ENCODE data around the gene TNFAIP8L1.
A peak's percentile ranks its signal among the peaks of the same experiment; 100 is the strongest.

TNFAIP8L1 gene

DNA sequence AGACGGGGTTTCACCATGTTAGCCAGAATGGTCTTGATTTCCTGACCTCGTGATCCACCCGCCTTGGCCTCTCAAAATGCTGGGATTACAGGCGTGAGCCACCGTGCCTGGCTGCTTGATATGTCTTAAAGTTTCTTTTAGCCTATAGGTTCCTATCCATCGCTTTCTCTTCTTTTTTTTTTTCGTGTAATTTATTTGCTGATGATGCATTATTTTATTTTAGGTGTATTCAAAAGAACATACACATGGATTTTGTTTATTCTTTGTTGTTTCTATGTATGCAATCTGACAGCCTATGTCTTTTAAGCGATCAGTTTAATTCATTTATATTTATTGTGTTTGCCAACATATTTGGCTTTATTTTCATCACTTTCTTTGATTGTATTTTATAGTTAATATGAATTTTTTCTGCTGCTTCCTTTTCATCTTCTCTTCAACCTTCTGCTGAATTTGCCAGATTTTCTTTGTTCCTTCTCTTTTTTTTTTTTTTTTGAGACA lies 26.0 kb upstream of the TNFAIP8L1 start:
- no peak for DNase-seq

DNA sequence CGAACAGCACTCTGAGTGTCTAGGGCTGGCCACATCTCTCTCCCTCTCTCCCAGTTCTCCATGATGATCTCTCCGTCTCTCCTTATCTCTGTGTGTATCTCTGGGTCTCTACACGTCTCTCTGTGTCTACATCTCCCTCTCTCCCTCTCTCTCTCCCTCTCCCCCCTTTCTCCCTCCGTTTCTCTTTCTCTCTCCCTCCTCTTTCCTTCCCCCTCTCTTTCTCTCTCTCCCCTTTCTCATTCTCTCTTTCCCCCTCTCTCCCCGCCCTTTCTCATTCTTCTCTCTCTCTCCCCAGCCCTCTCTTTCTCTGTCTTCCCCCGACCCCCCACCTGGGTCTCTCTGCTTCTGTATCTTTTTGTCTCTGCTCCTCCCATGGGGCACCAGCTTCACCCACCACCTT lies 21.3 kb upstream of the TNFAIP8L1 start:
- no peak for DNase-seq

DNA sequence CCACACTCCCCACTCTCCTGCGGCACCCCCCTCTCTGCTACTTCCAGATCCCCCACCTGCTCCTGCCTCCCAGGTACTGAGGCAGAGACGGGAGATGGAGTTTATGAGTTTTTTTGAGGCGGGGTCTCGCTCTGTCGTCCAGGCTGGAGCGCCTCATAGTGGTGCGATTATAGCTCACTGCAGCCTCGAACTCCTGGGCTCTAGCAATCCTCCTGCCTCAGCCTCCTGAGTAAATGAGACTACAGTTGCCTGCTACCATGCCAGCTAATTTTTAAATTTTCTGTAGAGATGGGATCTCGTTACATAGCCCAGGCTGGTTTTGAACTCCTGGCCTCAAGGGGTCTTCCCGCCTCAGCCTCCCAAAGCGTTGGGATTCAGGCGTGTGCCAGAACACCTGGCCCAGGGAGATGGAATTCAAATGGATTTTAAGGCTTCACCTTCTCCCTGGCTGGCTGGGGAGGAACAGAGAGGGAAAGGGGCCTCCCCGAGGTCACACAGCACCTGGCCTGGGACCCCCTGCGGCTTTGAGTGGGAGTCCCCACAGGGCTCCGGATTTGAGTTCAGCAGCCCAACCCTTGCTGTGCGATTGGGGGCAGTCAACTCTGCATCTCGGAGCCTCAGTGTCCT lies 19.5 kb upstream of the TNFAIP8L1 start:
- no peak for DNase-seq

DNA sequence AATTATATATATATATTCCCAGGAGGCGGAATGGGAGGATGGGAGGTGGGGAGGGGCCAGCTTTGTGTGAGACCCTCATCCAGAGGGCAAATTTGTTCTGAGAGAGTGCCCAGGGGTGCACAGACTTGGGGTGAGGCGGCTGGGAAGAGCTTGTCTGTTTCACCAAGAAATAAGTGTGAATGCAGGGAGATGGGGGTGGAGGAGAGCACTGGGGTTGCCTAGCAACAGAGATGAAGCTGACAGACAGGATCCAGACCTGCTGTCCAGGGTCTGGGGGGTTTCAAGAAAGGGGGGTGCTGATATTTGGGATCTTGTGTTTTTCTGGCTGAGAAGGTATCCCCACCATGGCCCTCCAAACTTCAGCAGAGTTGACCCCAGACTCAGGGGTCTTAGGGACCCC lies 18.6 kb upstream of the TNFAIP8L1 start:
- DNase-seq: no peak

DNA sequence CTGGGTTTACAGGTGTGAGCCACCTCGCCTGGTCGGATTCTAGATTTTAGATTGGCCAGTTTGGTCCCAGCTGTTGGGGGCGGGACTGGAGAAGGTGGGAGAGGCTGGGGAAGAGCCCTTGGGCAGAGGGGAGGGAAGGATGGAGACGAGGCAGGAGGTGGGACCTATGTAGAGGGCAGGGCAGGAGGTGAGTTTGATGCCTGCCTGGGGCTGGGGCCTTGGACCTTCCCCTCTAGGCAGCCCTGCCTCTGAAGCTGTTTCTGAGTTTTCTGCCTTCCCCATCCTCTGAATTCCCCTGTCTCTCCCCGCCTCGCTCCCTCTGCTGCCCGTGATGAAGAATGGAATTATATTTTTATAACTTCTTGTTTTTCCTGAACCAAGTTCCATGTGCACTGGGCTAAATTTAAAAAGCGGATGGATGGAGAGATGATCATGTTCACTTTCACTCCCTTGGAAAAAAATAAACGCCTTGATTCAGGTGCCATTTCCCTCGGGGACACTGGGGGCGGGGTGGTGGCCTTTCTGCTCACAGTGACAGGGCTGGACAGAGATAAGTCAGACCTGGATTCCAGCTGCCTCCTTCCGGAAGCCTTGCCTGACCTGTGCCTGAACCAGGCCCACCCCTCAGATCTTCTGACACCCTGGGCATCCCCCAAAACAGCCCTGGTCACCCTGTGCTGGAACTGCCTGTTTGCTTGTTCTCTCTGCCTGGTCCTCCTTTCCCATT lies 16.5 kb upstream of the TNFAIP8L1 start:
- DNase-seq: no peak

DNA sequence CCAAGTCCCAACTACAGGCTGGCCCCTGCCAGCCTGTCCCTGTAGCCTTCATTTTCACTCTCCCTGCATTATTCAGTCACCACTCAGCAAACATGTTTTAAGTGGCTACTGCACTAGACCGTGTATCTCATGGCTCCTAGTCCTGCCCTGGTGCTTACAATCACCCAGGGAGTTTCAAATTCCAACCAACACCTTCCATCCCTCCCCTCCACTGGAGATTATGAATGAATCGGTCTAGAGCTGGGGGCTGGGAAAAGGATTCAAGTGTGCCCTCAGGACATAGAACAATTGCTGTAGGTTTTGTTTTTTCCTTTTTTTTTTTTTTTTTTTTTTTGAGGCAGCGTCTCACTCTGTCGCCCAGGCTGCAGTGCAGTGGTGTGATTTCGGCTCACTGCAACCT lies 15.0 kb upstream of the TNFAIP8L1 start:
- DNase-seq: no peak

DNA sequence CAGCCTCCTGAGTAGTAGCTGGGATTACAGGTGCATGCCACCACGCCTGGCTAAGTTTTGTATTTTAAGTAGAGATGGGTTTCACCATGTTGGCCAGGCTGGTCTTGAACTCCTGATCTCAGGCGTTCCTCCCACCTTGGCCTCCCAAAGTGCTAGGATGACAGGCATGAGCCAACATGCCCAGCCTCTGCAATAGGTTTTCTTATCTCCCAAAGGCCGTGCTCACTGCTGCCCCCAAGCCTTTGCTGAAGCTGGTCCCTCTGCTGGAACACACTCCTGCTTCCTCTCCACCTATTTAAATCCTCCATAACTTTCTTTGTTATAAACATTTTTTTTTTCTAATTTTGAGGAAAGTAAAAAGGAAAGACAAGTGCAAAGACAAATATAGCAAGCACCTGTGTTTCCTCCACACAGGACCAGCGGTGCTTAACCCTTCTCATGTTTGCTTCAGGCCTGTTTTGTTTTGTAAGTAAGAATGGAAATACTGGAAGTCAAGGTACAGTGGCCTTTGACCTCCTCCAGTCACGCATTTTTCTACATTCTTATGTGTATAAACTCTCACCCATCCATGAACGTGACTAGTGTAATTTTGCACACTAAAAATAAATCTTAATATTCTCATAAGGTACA lies 14.5 kb upstream of the TNFAIP8L1 start:
- peak; percentile 47 to 61 for DNase-seq

DNA sequence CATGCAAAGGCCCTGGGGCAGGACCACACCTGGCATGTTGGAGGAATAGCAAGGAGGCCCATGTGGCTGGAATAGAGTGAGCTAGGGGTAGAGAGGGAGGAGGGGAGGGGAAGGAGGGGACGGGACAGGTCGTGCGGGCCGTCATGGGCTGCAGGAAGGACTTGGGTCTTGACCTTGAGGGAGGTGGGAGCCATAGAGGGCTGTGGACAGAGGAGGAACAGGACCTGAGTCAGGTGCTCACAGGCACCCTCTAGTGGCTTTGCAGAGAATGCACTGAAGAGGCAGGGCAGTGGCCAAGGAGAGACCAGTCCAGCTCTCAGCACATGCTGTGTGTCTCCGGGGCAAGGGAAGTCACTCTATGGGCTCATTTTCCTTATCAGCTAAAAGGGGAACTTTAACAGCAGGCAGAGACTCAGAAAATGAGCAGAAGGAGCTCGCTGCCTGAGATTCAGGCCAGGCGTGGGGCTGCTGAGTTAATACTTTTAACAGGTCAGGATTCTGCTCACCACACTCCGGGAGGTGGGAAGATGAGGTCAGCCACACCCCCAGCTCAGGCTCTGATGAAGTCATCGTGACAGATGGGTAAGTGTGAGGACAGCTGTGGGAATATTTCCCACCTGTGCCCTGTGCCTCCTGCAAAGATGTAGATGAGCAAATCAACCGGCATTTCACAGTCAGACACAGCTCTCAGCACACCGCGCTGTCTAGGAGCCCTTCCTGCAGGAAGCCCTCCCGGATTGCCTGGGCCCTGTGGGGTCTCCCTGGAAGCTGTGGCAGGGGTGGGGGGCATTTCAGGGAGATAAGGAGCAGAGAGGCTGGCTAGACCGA lies 6.0 kb upstream of the TNFAIP8L1 start:
- peak; percentile 85 to 87 for DNase-seq

DNA sequence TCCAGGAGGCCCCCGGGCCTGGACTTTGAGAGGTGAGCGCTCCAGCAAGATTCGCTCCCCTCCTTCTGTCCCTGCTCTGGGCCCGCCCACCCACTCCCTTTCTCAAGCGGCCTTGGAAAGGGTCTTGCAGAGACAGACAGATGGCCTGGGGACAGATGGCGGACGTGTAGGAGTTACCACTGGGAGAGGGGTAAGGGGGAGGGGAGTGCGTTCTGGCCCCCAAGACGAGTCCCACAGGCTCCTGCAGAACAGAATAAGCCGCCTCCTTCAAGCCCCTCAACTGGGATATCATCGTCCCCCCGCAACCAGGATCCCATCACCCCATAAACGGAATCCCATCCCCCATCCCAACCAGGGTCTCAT lies 3.6 kb upstream of the TNFAIP8L1 start:
- no peak for DNase-seq

DNA sequence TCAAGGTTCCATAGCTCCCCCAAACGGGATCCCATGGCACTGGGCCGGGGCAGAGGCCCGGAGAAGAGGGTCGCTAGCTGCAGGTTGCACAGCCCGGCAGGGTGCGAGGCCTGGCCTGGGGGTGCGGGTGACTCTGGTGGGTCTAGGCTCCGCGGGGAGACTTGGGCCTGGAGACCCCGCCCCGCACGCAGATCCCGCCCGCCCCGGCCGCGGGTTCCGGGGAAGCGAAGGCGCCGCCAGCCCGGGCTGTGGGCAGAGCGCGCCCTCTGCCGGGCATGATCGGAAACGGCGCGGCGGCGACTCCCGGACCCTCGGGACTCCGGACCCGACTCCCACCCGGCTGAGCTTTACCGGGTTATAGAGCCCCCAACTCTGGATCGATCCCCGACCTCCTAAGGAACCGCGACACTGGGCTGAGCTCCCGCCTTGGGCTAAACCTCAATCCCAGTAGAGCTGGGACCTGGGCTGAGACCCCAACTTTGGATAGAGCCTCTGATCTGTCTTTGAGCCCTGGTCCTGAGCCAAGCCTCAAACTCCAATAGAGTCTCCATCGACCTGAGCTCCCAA lies 3.1 kb upstream of the TNFAIP8L1 start:
- DNase-seq: peak; percentile 39 to 45

DNA sequence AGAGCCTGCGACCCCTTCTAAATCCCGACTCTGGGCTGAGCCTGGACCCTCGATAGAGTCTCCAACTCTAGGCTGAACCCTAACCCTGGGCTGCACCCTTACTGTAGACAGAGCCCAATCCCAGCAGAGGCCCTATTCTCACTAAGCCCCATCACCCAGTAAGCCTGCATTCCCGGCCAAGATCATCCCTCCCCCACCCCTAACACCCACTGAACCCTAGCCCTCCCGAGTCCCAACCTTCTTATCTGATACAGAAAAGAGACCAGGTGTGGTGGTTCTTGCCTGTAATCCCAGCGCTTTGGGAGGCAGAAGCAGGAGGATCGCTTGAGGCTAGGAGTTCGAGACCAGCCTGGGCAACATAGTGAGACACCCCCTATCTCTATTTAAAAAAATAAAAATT lies 2.6 kb upstream of the TNFAIP8L1 start:
- no peak for DNase-seq

DNA sequence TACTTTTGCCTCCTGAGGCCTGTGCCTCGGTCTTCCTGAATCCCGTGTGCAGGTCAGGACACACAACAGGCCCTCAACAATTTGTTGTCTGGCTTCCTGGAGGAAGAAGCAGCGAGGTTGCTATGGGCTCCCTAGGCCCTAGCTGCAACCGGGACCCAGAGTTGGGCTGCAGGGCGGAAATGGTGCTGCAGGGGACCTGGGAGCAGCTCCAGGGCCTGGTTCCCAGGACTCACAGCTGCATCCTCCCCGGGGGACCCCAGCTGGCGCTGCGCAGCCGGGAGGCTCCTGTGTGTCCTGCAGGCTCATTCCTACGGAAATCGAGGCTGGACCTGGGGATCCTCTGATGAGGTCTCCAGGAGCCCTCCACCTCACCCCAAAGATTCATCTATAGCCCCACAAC lies 999 bp upstream of the TNFAIP8L1 start:
- DNase-seq: peak; percentile 44

DNA sequence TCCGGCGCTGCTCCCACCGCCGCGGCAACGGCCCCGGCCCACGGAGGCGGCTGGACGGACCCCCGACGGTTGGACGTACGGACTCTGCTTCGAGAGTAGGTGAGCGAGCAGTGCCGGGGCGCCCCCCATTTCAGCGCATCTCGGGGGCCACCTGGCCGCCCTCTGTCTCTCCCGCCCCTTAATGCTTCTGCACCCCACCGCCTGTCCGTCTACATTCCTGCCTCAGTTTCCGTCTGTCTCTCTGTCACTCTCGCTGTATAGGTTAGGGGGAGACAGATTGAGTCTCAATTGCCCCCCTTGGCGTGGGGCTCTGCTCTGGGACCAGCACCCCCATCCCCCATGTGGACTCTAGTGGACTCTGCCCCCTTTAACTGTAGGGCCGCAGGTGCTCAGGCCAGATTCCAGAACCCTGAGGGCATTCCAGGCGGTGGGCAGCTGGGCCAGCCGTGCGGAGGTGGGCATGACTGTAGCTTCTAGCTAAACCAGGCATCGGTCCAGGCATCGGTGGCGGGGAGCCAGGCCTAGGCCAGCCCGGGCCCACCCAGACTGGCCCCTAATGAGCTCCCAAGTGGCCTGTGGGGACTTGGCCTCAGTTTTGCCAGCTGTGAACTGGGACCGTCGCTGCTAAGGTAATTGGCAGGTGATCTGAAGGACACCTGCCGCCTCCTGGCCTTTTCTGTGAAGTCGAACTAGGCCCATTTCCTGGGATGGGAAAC lies 373 bp downstream of the TNFAIP8L1 start:
- no peak for DNase-seq

DNA sequence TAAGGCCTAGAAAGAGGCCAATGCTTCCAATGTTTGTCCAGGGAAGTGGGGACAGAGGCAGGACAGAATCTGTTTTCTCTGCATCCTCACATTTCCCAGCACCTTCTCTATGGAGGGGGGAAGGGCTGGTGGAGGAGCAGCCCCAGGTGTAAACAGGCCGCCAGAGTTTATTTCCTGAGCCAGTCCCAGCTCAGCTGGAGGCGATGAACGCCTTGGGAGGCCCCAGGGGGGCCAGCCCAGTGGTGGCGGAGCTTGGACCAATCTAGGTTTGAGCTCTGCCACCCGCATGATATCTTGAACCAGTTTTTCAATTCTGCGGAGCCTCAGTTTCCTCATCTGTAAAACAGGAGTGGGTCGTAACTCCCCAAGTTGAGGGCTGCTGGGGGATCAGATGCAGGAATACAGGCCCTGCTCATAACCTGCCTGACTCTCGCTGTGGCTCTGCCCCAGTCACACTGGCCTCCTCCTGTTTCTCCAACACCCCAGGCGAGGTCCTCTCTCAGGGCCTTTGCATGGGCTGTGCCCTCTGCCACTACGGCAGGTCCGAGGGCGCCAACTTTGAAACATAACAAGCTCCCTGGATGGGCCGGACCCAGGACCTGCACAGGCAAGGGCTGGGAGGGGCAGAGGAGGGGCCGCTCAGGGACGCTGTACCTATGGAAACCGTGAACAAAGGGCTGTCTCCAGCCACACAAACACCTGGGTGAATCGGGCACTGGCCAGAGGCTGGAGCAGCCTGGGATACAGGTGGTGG lies 1.1 kb downstream of the TNFAIP8L1 start:
- no peak for DNase-seq

DNA sequence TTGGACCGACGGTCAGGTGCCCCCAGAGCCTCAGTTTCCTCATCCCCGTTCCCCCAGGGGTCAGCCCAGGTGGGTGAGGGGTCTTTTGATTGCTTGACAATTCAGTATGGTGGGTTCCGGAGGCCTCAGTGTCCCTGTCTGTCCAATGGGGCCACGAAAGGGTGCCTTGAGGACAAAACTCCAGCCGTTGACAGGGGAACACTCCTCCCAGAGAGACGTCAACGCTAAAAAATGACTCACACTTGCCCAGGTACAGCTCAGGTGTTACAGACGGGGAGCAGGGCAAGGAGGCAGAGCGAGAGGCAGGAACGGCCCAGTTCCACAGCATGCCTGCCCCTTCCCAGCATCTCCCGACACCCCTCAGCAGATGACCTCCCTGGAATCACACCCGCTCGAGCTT lies 1.8 kb downstream of the TNFAIP8L1 start:
- DNase-seq: no peak

DNA sequence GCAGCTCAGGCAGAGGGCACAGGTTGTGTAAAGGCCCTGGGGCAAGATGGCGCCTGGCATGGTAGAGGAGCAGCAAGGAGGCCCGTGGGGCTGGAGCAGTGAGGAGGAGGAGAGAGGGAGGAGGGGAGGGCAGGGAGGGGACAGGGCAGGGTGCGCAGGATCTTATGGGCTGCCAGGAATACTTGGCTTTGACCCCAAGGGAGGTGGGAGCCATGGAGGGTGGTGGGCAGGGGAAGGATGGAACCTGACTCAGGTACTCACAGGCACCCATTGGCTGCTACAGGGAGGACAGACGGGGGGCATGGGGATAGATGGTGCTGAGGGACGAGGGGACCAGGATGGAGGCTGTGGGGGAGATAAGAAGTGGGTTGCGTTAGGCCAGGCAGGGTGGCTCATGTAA lies 3.3 kb downstream of the TNFAIP8L1 start:
- no peak for DNase-seq

DNA sequence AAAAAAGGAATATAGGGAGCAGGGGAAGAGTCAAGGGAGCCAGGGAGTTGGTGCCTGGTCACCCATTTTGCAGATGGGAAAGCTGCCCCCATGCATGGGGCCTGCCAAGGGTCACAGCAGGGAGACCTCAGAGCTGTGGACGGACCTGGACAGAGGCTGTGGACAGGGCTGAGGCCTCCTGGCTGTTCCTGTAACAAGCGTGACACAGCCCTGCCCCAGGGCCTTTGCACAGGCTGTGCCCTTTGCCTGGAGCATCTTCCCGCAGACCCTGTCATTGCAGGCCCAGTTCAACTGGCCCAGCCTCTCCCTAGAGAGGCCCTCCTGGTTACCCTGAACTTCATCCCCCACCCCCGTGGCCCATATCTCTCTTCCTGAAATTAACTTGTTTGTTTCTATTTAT lies 6.4 kb downstream of the TNFAIP8L1 start:
- DNase-seq: no peak

DNA sequence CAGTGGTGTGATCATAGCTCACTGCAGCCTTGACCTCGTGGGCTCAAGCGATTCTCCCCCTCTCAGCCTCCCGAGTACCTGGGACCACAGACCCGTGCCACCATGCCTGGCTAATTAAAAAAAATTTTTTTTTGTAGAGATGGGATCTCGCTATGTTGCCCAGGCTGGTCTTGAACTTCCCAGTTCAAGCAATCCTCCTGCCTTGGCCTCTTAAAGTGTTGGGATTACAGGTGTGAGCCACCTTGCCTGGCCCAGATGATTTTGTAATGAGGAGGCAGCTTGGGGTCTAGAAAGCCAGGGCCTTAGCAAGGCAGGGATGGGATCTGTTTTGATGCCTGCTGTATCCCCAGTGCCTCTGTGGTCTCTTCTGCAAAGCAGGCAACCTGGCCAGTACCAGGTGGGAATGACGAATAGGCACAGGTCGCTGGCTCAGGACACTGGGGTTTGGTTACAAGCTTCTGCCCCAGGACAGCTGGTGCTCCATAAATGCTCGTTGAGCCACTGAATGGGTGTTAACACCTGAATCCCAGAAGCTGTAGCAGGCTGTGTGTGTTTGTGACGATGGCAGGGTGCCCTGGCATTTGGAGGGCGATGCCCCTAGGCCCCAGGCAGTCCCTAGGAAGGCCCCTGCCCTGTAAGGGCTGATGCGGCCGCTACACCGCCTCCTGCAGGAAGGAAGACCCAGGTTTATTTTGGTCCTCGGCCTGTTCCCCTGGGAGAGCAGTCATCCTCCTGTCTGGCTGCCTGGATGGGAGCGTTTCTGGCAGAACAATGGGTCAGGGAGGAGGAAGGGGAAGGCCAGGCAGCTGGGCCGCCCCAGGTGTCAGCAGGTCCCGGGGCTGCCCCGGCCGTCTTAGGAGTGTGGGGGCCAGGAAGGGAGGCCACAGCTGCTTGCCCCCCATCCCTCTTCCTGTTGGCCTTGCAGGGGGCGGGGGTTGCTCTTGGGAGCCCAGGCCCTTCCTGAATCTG lies 8.6 kb downstream of the TNFAIP8L1 start:
- DNase-seq: no peak

DNA sequence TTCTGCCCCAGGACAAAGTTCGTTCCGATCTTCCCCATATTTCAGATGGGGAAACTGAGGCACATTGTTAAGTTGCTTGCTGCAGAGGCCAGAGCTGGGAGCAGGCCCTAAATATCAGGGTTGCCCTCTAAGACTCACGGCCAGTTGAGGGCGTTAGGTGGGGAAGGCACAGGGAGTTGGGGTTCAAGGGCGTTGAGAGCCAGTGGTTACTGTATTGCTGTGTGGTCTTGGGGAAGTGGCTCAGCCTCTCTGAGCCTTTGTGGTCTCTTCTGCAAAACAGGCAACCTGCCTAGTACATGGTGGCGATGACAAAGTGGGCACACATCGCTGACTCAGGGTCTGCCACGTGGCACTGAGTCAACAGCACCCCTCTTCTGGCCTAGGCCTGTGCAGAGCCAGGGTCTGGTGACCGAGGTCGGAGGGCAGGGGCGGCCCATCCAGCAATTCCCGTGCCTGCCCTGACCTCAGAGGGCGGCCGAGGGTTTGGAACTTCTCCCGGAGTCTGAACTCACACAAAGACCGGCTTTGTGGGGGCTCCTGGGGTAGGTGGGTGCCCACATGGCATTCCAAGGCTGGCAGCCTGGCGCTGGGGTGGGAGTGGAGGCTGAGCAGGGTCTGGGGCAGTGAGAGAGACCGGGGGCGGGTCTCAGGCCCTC lies 10.2 kb downstream of the TNFAIP8L1 start:
- no peak for DNase-seq

DNA sequence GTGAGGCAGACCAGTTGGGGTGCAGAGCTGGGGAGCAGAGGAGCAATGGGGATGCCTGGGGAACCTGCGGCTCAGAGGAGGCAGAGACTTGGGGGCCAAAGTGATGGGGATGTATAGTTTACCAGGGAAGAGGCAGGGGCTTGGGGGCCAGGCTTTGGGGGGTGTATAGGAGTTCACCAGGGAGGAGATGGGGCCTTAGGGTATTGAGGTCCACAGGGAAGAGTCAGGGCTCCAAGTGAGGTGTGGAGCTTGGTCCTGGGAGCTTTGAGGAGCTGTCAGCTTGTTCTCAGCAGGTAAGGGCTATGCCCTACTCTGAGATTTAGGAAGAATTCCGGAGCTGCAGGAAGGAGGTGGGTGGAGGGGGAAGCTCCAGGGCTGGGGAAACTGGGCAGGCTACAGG lies 10.8 kb downstream of the TNFAIP8L1 start:
- no peak for DNase-seq

Data from Kasumi-1 (cell line).